CD4-positive, alpha-beta T cell treated with Interleukin-10 for 1 hour (primary cell): ENCODE data around the gene LANCL3.
"Not testable (repeated sequence)": the region's sequence is repeated elsewhere in the genome, so short reads cannot be mapped to it uniquely, and the experiment has no call there.

Source experiments
- DNase-seq: peaks from one replicate; pipeline ENCODE4 v3.0.0-alpha.2; 2020

The LANCL3 gene

DNA sequence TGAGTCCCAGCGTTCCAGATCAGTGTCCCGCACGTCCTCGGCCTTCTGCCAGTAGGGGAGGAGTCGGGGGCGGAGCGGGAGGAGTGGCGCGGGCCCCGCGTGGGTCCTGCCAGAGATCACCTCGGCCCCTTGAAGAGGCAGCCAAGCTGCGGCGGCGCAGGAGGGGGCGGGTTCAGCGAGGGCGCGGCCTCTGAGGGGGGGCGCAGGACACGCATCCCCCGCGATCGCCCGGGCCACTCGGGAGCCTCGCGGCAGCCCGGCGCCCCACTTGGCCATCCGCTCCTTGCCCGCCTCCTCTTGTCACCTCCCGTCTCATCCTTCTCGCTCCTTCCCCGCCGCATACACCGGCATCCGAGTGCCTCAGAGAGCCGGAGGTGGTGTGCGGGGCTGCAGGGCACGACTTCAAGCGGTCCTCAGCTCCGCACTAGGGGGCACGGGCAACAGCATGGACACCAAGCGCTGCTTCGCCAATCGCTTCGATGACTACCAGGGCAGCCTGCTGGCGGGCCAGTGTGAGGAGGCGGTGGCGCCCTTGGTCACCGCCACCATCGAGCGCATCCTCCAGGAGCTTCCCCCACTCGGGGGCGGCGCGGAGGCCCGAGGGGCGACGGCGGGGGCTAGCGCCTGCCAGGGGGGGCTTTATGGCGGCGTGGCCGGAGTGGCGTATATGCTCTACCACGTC, at the start of gene LANCL3:
LANCL3 (plus strand) TSS at position 236 of the 682 bp plus-strand sequence; CDS start at position 446, 210 bp downstream.
- peak; percentile 33 for DNase-seq

- not testable (repeated sequence) for DNase-seq
Observed at GRCh38 chrX:37523673-37524072, 47.8 kb upstream of the LANCL3 start.

DNA sequence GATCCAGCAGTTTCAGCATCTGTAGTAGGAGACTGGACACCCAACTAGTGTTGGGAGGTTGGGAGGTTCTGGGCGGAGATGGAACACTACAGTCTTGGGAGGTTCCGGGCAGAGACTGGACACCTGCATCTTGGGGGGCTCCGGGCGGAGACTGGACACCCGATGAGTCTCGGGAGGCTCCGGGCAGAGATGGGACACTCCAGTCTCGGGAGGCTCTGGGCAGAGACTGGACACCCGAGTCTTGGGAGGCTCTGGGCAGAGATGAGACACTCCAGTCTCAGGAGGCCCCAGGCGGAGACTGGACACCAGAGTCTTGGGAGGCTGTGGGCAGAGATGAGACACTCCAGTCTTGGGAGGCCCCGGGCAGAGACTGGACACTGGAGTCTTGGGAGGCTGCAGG, 29.5 kb upstream of the LANCL3 start:
- no peak for DNase-seq

DNA sequence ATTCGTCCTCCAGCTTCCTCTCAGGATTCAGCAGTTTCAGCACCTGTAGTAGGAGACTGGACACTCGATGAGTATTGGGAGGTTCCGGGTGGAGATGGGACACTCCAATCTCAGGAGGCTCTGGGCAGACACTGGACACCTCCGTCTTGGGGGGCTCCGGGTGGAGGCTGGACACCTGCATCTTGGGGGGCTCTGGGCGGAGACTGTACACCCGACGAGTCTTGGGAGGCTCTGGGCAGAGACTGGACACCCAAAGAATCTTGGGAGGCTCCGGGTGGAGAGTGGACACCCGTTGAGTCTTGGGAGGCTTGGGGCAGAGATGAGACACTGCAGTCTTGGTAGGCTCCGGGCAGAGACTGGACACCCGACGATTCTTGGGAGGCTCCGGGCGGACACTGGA, 28.7 kb upstream of the LANCL3 start:
- no peak for DNase-seq

DNA sequence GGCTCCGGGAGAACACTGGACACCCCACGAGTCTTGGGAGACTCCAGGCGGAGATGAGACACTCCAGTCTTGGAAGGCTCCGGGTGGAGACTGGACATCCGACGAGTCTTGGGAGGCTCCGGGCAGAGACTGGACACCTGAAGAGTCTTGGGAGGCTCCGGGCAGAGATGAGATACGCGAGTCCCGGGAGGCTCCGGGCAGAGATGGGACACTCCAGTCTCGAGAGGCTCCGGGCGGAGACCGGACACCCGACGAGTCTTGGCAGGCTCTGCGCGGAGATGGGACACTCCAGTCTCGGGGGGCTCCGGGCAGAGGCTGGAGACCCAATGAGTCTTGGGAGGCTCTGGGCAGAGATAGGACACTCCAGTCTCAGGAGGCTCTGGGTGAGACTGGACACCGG, 28.1 kb upstream of the LANCL3 start:
- no peak for DNase-seq

- not testable (repeated sequence) for DNase-seq
Observed at GRCh38 chrX:37544531-37544930, 26.9 kb upstream of the LANCL3 start.

- no peak for DNase-seq
Observed at GRCh38 chrX:37545066-37545465, 26.4 kb upstream of the LANCL3 start.

- DNase-seq: not testable (repeated sequence)
Observed at GRCh38 chrX:37549619-37550018, 21.8 kb upstream of the LANCL3 start.

DNA sequence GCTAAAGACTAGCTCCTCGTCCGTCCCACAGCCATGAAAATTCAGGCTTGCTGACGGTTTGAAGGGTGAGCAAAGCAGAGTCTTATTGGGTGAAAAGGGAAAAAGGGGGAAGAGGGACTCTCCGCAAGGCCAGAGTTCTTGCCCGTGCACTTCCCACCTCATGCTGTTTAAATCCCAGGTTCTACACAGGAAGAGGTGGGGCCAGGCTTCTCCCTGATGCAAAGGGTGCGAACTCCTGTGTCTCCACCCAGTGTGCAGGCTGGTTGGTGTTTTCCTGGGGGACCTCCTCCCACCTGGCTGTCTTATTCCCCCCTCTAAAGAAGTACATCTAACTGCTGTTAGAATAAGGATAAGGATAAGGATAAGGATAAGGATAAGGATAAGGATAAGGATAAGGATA, 18.0 kb upstream of the LANCL3 start:
- DNase-seq: no peak

DNA sequence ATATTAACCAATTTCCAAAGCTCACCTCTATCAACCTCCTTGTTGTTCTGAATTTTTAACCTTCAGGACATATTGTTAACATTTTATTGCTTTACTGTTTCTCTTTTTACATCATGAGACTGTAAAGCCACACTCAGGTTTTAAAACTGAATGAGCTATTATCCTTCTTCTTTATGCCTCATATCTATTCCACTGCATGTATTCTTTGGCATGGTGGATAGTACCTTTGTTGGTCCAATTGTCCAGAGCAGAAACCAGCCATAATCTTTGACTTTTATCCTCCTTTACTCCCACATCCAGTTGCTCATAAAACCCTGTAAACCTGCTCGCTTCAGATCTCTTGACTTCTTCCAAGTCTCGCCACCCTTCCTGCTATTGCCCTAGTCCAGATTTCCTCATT, 6.2 kb upstream of the LANCL3 start:
- not testable (repeated sequence) for DNase-seq

DNA sequence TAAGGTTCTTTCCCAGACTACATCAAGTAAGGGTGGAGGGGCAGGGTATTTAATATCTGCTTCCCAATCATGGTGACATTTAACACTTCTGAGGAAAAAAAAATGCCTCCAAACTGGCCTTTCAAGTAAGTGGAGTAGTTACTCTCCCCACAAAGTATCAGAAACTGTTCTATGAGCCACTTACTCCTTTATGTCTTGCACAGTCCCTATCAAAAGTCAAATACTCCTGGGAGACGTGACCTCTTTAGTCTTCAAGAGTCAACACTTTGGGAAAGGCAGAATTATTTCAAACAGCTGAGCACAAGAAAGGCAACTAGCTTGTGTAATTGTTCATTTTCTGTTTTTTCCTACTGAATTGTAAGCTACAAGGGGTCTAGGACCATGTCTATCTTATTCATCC, 1.1 kb upstream of the LANCL3 start:
- not testable (repeated sequence) for DNase-seq

GRCh38 chrX:37572108-37572587, 687 bp downstream of the LANCL3 start:
- peak; percentile 16 for DNase-seq

GRCh38 chrX:37573121-37573520, 1.7 kb downstream of the LANCL3 start:
- not testable (repeated sequence) for DNase-seq

DNA sequence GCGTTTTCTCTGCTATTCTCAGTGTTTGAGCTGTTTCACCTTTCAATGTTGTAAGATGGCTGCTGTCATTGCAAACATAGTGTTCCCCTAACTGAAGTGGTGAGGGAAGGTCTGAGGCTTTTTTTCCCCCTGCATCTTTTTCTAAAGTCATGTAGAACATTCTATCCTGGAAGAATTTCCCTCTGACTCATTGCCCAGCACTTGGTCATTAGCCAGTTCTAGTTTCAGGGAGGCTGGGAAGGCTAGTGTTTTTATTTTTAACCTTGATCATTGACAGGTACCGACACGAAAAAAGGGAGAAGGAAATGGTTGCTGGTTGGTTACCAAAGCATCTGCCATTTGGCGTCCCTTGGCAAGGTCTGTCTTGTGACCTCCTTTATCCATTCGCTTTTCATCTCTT, 6.6 kb downstream of the LANCL3 start:
- DNase-seq: no peak

DNA sequence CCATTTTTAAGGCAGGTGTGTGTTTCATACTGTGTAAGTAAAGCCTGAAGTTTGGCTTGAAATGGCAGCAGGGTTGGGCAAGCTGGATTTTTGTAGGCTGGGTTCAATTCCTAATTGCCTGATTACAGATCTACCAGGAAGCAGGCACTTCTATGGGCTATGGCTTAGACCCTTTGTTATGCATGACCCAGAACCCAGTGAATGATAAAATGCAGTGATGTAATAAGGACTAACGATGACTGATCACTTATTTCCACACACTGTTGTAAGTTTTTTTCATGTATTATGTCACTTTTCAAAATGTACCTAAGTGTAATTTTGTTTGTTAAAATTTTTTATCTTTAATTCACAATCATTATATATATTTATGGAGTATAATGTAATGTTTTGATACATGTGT, 8.6 kb downstream of the LANCL3 start:
- no peak for DNase-seq

DNA sequence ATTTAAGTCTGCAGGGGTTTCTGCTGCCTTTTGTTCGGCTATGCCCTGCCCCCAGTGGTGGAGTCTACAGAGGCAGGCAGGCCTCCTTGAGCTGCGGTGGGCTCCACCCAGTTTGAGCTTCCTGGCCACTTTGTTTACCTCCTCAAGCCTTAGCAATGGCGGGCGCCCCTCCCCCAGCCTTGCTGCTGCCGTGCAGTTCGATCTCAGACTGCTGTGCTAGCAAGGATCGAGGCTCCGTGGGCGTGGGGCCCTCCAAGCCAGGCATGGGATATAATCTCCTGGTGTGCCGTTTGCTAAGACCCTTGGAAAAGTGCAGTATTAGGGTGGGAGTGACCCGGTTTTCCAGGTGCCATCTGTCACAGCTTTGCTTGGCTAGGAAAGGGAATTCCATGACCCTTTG, 15.9 kb downstream of the LANCL3 start:
- DNase-seq: not testable (repeated sequence)

DNA sequence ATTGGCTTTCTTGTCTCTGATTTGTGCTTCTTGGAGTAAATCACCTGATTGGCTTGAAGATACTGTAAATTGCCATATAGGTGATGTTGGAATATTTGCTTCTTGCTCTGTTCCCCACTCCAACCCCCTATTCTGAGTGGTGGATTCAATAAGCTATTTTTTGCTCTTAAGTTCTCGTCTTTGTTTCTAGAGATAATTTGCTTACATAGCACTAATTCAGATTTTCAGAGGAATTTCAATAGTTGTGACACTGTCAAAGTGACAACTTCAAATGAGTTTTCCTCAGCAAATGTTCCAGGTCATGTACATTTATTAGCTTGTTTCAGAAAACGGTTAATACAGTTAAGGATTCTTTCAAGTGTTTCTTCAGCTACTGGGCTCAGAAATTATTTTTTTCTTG, 18.6 kb downstream of the LANCL3 start:
- no peak for DNase-seq

DNA sequence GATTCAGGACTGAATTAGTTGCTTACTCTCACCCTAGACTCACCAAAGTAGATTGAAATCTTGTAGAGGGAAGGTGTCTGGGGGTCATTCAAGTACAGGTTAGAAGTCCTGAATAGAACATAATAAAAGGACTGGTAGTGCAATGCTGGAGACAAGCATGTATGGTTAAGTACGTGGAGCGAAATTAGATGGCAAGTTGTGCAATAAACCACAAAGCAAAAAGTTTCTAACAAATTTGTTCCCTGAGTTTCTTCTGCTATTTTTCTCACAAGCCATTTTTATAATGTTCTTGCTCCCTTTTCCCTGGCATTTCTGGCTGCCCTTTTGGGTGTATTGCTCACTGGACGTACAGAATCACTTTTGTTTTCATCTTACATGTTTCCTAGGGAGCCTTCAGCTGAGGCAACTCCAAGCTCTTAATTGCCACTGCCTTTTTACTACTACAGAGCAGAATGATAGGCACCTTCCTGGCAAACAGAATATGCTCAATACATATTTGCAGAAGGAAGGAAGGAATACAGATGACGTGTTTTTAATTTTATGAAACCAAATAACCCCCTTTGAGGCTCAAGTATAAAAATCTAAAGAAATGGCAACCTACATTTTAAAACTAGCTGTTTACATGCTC, 23.4 kb downstream of the LANCL3 start:
- no peak for DNase-seq

DNA sequence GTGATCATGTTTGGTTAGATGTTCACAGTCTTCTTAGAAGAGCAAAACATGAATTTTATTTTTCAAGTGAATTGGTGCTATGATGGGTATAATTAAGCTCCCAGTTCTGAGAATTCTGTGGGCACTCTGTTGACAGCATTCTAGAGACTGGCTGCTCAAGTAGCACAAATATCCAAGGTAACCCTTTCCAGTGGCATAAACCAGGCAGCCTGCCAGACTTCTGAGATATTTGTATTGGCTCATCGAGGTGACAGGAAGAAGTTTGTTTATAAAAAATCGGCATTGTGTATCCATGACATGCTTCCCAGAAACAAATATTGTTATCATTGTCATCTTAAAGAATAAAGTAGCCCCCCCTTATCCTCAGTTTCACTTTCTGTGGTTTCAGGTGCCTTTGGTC, 28.3 kb downstream of the LANCL3 start:
- DNase-seq: no peak

DNA sequence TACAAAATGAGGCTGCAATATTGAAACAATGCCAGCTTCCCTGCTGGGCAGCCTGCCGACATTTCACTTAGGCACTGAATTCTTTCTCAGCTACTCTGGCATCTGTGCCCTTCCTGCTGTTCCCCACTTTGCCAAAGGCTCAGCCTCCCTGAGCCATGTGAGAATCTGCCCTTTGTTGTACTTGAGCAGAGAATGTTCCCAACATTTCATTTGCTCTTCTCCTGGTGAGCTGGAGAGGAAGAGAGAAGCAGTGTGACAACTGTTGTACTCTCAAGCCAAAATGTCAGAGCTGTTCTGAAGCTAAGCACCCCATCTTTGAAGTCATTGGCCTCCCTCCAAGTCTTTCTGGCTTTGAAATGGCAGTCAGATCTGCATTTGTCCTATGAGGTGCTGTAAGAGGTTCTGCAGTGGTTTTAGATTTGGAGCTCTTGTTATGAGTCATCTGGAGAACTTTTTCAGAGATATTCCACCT, 32.5 kb downstream of the LANCL3 start:
- no peak for DNase-seq

- no peak for DNase-seq
Observed at GRCh38 chrX:37607243-37607642, 35.8 kb downstream of the LANCL3 start.

GRCh38 chrX:37608156-37608555, 36.7 kb downstream of the LANCL3 start:
- no peak for DNase-seq

- no peak for DNase-seq
Observed at GRCh38 chrX:37609727-37610126, 38.3 kb downstream of the LANCL3 start.

DNA sequence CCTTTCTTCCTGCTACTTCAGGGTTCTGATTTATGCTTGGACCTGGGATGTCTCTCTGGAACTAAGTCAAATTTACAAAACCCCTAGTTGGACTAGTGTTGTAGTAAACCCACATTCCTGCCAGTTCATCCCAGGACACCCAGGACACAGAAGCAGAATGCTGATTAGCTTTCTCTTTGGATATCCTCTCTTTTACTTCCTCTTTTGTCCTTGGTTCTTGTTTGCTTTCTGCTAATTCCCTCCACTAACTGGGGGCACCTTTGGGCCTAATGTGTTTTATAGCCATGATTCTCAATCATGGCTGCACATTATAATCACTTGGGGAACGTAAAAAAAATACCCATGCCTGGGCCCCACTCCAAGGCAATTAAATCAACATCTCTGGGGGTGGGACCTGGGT, 42.5 kb downstream of the LANCL3 start:
- no peak for DNase-seq

DNA sequence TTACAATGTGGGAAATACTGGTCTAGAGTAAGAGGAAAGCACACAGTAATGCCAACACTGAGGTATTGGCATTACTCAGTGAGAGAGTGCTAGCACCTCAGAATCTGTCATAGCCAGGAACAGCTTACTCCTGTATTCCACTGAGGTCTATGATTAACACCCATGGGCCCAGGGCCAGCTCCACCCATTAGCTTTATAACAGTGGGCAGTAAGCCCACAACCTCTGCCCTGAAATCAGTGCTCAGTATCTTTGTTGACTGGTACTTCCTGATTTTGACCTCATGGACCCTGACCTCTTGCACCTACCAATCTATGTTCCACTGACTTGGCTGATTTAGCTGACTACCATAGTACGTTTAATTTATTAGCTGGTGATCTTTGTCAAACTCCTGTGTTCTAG, 56.1 kb downstream of the LANCL3 start:
- no peak for DNase-seq
